GM12892 (cell line): ENCODE results near the gene MICU2.
"Not testable (repeated sequence)": the region's sequence is repeated elsewhere in the genome, so short reads cannot be mapped to it uniquely, and the experiment has no call there.

Source experiments
- DNase-seq: peaks from one replicate; pipeline ENCODE4 v3.0.0; 2011; ENCODE audit not compliant: insufficient read length
- FAIRE-seq: peaks from 2 replicates; lab custom pipeline; 2011; peaks lifted over from hg19 to GRCh38; lab: Jason Lieb, UNC
- POLR2A ChIP-seq: IDR thresholded peaks from 2 replicates; pipeline ENCODE4 v1.6.1; 2011; ENCODE audit warnings: low read depth, low read length, control low read depth
- POLR2AphosphoS5 ChIP-seq: IDR thresholded peaks from 2 replicates; pipeline ENCODE4 v1.6.1; 2011; ENCODE audit warnings: low read depth, low read length, control low read depth
- TAF1 ChIP-seq: IDR thresholded peaks from 2 replicates; pipeline ENCODE4 v1.6.1; 2011; ENCODE audit warnings: low read depth, mild to moderate bottlenecking, control low read depth, low read length, borderline replicate concordance

The MICU2 gene

DNA sequence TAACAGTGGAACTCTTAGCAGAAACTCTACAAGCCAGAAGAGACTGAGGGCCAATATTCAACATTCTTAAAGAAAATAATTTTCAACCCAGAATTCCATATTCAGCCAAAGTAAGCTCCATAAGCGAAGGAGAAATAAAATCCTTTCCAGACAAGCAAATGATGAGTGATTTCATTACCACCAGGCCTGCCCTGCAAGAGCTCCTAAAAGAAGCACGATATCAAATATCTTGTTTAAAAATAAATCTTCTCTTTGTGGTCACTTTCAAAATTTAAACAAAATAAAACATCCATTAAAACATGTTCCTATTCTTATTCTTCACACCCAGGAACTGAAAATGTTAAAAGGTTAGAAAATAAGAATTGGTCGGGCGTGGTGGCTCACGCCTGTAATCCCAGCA is 13.7 kb downstream of the MICU2 start:
- no peak for FAIRE-seq
- no peak for DNase-seq
- TF ChIP-seq POLR2A (no peak), POLR2AphosphoS5 (no peak), TAF1 (no peak)

DNA sequence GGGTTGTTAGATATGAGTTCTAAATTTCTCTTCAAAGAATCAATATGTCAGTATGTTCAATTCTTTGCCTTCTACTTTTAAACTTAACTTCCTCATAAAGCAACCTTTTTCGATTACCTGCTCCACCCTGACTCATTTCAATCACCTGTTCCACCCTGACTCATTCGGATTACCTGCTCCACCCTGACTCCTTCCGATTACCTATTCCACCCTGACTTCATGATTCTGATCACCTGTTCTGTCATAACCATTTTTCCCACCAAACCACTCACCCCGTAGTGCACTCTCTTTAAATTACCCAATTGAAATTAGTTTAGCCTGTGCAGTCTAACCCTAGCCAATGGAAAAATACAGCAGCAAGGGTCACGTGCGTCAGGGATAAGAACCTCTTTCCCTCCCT is 14.5 kb downstream of the MICU2 start:
- not testable (repeated sequence) for FAIRE-seq, DNase-seq

DNA sequence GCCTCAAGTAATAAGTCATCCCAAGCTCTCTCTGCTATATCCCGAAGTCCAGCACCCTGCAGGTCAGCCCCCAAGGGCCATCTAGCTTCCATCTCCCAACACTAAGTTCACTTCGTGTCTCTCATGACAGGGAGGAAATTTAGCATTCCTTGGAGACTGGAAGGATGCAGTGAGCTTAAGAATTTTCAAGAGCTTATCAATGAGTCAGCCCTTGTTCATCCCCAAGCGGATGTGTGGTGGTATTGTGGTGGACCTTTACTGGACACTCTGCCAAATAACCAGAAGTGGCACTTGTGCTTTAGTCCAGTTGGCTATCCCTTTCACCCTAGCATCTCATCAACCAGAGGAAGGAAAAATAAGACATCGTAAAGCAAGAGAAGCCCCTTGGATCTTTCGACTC is 15.6 kb downstream of the MICU2 start:
- not testable (repeated sequence) for DNase-seq, FAIRE-seq

DNA sequence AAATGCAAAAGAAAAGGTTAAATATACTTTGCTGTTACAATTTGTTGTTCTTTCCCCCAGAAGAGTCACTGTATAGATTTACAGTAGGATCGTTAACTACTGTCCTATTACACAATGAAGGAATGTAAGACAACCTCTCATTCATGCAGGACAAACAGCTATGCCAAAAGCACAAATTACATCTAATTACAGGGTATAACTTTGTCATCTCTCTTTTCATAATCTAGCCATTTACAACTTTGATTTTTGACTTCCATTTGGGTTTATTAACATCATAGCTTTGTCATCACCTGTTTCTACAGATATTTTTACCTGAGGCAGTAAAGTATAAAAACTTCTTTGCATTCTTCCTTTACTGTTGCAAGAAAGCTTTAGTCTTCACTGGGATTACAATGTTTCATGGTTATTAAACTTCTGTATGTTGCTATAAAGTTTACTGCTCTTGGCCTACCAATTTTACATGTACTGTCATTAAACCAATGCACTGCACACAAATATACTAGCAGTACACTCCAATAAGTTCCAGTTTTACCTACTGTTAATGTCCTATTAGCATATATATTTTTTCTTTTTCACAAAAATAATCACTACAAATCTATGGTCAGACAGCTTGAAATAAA is 18.9 kb downstream of the MICU2 start:
- FAIRE-seq (no peak), DNase-seq (no peak)
- TF ChIP-seq POLR2AphosphoS5 = no peak
- TF ChIP-seq TAF1 = no peak
- TF ChIP-seq POLR2A = no peak

DNA sequence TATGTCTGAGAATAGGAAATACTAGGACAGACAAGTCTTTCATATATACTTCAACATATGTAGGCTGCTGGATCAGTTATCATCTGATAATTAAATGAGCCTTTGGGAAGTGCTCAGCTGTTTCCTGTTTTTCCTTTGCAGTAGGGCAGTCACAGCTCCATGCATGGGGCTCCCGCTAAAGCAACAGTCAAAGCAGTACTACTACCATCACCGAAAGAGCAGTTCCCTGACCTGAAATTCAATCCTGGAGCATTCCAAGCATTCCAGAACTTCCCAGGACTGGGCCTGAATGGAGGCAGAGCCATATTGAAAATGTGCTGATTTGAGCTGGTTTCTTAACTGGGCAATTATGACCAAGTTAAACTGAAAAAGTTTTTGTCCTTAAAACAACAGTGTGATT is 20.5 kb downstream of the MICU2 start:
- FAIRE-seq (no peak), DNase-seq (no peak)
- TF ChIP-seq POLR2A (no peak), TAF1 (no peak), POLR2AphosphoS5 (no peak)

DNA sequence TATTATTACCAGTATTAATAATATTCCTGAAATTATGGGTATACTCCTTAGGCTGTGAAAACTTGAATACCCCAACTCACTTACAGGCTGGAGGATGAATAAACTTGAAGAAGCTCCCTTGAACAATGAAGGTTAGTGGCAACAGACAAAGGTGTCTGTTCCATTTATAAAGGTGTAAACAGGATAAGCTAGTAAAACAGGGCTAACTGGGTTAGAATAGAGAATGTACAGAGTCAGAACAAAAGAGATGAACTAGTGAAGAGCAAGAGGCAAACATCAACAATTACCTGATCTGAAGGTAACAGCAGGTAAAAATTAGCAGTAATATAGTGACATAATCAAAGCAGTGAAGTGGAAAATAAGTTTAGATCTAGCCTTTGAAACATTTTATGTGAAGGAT is 23.2 kb downstream of the MICU2 start:
- no peak for DNase-seq
- FAIRE-seq = peak; percentile 5
- TF ChIP-seq POLR2AphosphoS5 (no peak), TAF1 (no peak), POLR2A (no peak)

DNA sequence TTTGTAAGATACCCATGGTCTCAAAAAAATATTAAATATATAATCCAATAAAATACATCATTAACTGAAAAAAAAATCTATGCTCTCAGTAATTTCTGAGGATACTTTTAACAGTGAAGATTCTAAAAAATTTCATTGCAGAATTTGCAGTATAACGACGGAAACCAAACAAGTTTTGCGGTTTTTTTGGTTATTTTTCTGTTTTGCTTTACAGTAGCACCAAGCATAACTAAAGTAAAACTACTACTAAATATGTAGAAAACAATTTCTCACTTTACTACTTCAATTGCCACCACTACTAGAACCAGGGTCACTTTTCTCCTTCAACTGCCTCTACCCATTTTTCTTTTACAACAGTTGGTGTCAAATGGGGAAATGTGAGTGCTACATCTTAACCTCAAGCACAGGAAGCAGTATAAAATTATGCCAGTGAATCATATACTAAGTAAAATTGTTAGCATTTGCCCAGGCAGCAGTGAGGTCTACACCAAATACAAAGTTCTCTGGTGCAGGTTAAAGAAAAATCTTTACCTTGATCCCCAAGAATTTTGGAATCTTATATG is 24.1 kb downstream of the MICU2 start:
- no peak for DNase-seq
- peak; percentile 33 for FAIRE-seq
- TF ChIP-seq TAF1 (no peak), POLR2AphosphoS5 (no peak), POLR2A (no peak)

DNA sequence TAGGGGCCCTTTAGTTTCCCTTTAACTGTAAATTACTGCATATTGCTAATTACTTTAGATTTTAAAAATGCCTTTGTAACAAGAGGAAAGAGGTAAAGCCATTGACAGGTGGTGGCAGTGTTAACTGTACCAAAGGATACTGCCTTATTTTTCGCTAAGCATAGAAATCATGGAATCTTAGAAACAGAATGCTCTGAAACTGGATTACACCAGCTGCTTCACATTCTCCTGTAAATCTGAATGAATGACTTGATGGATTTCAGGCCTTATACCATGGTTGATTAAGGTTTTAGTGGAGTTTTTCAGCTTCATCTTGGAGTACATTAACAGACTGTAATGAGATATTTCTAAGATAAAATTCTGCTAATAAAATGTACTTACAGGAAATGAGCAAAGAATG is 25.2 kb downstream of the MICU2 start:
- FAIRE-seq (no peak), DNase-seq (no peak)
- TF ChIP-seq TAF1 (no peak), POLR2AphosphoS5 (no peak), POLR2A (no peak)

DNA sequence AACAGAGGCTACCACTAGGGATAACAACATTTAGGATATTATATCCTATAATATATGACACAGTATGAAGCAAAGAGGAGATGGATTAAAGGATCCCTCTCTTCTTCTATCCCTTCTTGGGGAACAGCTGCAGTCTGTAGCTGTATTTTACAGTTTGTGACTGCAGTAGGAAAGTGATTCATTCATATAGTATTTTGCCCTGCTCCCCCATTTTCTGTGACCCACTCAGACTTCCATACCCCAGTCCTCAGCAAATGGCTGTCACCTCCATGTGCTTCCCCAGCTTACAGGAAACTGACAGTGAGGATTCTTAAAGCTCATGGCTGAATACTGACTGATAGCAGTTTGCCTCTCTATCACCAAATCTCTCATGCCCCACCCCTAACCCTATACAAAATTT is 27.5 kb downstream of the MICU2 start:
- DNase-seq (no peak), FAIRE-seq (no peak)
- TF ChIP-seq TAF1 (no peak), POLR2A (no peak), POLR2AphosphoS5 (no peak)

DNA sequence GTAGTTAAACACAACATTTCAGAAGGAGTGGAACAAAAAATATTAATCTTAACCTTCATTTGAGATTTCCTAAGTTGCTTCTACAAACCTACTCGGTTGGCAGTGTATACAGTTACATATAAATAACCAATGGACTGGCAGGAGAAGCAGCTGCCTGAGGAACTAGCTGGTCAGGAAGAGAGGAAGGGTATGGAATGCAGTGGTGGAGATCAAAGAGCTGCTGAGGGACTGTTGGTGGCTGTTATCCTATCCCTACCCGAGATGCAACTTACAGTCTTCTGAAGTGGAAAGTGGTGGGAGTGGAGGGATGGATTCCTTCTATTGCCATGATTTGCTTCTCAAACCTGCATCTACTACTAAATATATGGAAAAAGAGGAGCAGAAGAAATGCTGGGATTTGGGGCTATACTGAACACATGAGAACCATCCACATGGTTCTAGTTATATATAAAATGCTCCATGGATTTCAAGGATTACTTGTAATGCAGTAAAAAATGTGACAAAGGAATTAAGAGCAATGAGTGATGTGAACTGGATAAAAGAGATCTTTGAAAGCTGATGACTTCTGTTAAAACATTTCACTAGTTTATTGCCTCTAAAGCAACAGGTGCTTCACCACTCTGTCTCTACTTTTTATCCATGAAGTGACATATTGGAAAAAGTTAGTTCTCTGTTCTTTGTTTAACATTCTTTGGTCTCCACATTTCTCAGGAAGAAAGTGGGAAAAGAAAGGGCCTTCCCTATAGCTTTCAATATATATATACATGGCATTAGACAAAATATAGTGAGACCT is 29.9 kb downstream of the MICU2 start:
- FAIRE-seq = no peak
- no peak for DNase-seq
- TF ChIP-seq POLR2AphosphoS5 (no peak), TAF1 (no peak), POLR2A (no peak)

DNA sequence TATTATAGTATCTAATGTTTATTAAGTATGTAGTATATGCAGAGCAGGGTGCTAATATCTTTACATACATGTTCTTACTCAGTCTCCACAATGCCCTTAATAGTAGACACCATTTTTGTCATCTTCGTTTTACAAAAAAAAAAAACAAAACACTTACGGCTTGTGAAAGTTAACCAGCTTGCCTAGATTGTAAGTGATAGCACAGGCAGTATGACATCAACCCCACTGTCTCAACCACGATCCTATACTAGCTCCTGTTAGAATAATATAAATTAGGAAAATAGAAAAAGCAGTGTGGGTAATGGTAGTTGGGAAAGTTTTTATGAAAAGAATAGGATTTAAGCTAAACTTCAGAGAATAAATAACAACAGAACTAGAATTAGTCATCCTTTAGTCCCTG is 34.3 kb downstream of the MICU2 start:
- FAIRE-seq (no peak), DNase-seq (no peak)
- TF ChIP-seq TAF1 = no peak
- TF ChIP-seq POLR2A = no peak
- TF ChIP-seq POLR2AphosphoS5 = no peak

DNA sequence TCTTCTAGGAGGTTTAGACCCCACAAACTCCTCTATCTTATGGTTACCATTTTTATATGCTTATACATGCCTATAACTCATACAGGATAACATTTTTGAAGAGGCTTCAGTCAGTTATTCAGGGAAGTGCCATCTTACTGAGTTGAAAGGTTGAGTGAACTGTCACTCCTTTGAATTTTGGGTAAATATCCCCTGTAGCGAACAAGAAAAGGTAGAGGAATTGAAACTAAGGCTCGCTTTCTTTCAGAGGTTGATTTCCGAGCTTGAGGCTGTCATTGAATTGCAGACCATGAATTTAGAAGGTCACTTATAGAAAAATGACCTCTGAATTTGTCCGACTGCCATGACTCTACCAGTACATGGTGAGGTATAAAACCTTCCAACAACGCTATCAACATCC is 35.1 kb downstream of the MICU2 start:
- TF ChIP-seq POLR2A = no peak
- no peak for TF ChIP-seq TAF1
- TF ChIP-seq POLR2AphosphoS5 = no peak
- FAIRE-seq (peak; percentile 9), DNase-seq (no peak)

DNA sequence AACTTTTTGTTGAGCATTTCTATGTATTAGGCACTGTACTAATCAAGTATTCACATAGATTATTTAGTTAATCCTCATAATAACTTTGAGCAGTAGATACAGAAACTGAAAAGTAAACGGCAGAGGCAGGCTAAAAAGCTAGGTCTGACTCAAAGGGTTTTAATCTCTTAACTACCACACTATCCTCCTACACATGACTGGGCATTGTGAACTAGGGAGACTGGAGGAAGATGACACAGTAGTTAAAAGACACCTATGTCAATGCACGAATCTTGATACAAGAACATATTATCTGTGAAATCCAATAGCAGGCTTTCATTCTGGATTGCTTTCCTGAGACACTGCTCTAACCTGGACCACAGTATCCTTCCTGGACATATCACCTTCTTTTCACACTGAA is 36.3 kb downstream of the MICU2 start:
- TF ChIP-seq TAF1 (no peak), POLR2A (no peak), POLR2AphosphoS5 (no peak)
- no peak for DNase-seq
- FAIRE-seq = peak; percentile 58

DNA sequence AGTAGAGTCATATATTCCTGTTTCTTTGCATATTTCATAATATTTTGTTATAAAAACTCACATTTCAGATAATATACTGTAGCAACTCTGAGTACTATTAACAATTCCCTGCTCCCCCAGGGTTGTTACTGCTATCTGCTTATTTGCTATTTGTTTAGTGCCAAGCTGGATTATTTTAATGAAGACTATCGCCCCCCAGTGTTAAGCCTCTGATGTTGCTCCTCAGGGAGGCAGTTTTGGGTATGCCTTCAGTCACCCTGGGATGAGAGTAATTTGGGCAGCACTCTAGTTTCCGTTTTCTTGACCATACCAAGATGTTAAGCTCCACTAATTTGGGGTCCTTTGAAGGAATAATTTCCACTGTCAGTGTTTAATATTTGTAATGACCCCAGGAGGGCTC is 46.0 kb downstream of the MICU2 start:
- TF ChIP-seq TAF1 (no peak), POLR2AphosphoS5 (no peak), POLR2A (no peak)
- no peak for FAIRE-seq
- no peak for DNase-seq
